ENCODE measurements around the gene METTL3.
A peak's percentile ranks its signal among the peaks of the same experiment; 100 is the strongest.

METTL3 gene

GRCh38 chr14:21494902-21495762 lies 16.0 kb downstream of the METTL3 start:
- peak overlapping the region; percentile 65 for H3K27ac ChIP-seq
- no peak for DNase-seq (ENCODE audit: low read depth, low spot score)

- no peak overlapping the region for H3K27ac ChIP-seq
- no peak for DNase-seq (ENCODE audit: low read depth, low spot score)
Measured at GRCh38 chr14:21486640-21487087, 24.5 kb downstream of the METTL3 start.

- H3K27ac ChIP-seq = peak within 1 kb of the TSS; percentile 79
- DNase-seq (ENCODE audit: low read depth, low spot score) = peak; percentile 91
Measured at GRCh38 chr14:21476925-21477681, 34.0 kb downstream of the METTL3 start, which contains the start of the genes RAB2B and TOX4. Gene RAB2B, minus strand, starts transcription at chr14:21476959. Its CDS starts 87 bp downstream, at chr14:21476872. Gene TOX4, plus strand, starts transcription at chr14:21477195. Its CDS starts 84 bp downstream, at chr14:21477279.

- no peak for DNase-seq (ENCODE audit: low read depth, low spot score)
- peak overlapping the region; percentile 79 for H3K27ac ChIP-seq
Measured at GRCh38 chr14:21476523-21476924, 34.6 kb downstream of the METTL3 start.

GRCh38 chr14:21475767-21476522 lies 35.2 kb downstream of the METTL3 start:
- no peak for DNase-seq (ENCODE audit: low read depth, low spot score)
- H3K27ac ChIP-seq = peak overlapping the region; percentile 79

GRCh38 chr14:21467616-21468015 lies 43.5 kb downstream of the METTL3 start:
- H3K27ac ChIP-seq = no peak overlapping the region
- no peak for DNase-seq (ENCODE audit: low read depth, low spot score)

- peak; percentile 99 for DNase-seq (ENCODE audit: low read depth, low spot score)
- H3K27ac ChIP-seq = peak within 1 kb of the TSS; percentile 92
Measured at GRCh38 chr14:21455912-21456667, 55.0 kb downstream of the METTL3 start, which contains the start of gene CHD8. Gene CHD8, minus strand, starts transcription at chr14:21456123. Its CDS starts 24,480 bp downstream, at chr14:21431643.

GRCh38 chr14:21455592-21455911 lies 55.6 kb downstream of the METTL3 start:
- no peak for DNase-seq (ENCODE audit: low read depth, low spot score)
- H3K27ac ChIP-seq = peak overlapping the region; percentile 92

- peak overlapping the region; percentile 92 for H3K27ac ChIP-seq
- no peak for DNase-seq (ENCODE audit: low read depth, low spot score)
Measured at GRCh38 chr14:21454843-21455544, 56.1 kb downstream of the METTL3 start.

GRCh38 chr14:21449899-21450216 lies 61.3 kb downstream of the METTL3 start:
- no peak overlapping the region for H3K27ac ChIP-seq
- DNase-seq (ENCODE audit: low read depth, low spot score) = no peak

Data from epithelial cell of prostate (primary cell).